Neutrophil (primary cell): ENCODE data around the gene ZFAND3.

ENCODE experiments used
- H3K27ac ChIP-seq: fragments of 200-600 bp; sonication (generic); 2 replicates; pipeline ENCODE4 v1.5.1; 2016; ENCODE audit warnings: mild to moderate bottlenecking, moderate library complexity
- H3K27me3 ChIP-seq: fragments of 200-600 bp; sonication (generic); 2 replicates; pipeline ENCODE4 v1.6.0; 2016; ENCODE audit warnings: mild to moderate bottlenecking
- H3K36me3 ChIP-seq: fragments of 200-600 bp; sonication (generic); 2 replicates; pipeline ENCODE4 v1.5.1; 2017
- H3K4me1 ChIP-seq, 2 experiments: fragments of 200-600 bp in 1 of 2; sonication (generic) in 1 of 2; 1 replicate in 1 of 2; 2 replicates in 1 of 2; pipeline versions ENCODE4 v1.5.1 to v1.6.1; 2013 to 2016; ENCODE audit warnings: low read depth in 1 of 2, low read length in 1 of 2, mild to moderate bottlenecking in 1 of 2, moderate library complexity in 1 of 2; ENCODE audit not compliant: control insufficient read depth in 1 of 2, insufficient read depth in 1 of 2
- H3K4me3 ChIP-seq, 2 experiments: fragments of 200-600 bp in 1 of 2; sonication (generic) in 1 of 2; 1 replicate in 1 of 2; 2 replicates in 1 of 2; pipeline ENCODE4 v1.5.1; 2013 to 2016; ENCODE audit warnings: low read depth in 1 of 2, low read length in 1 of 2, mild to moderate bottlenecking in 1 of 2, moderate library complexity in 1 of 2
- H3K9me3 ChIP-seq: fragments of 200-600 bp; sonication (generic); 2 replicates; pipeline ENCODE4 v1.5.1; 2016
- CTCF ChIP-seq: fragments of 200-600 bp; sonication (generic); IDR thresholded peaks from 2 replicates; pipeline ENCODE4 v1.5.1; 2016; ENCODE audit warnings: antibody characterized with exemption

The ZFAND3 gene

GRCh38 chr6:37850728-37851285 is 31.3 kb downstream of the ZFAND3 start:
- H3K27me3 ChIP-seq = no peaks in the 10 kb centered on the region
- no peak overlapping the region for H3K27ac ChIP-seq
- H3K36me3 ChIP-seq = no peaks in the 10 kb centered on the region
- TF ChIP-seq CTCF = no peak
- no peaks in the 10 kb centered on the region for H3K9me3 ChIP-seq
- H3K4me1 ChIP-seq = peaks cover 0 to 18% of the 10 kb centered on the region in 2 experiments
- no peak overlapping the region for H3K4me3 ChIP-seq

- Histone ChIP-seq H3K9me3 (no peaks in the 10 kb centered on the region), H3K27me3 (no peaks in the 10 kb centered on the region), H3K36me3 (no peaks in the 10 kb centered on the region), H3K4me1 (peaks cover 0 to 14% of the 10 kb centered on the region in 2 experiments), H3K4me3 (no peak overlapping the region), H3K27ac (peak overlapping the region; percentile 19)
- TF ChIP-seq CTCF = no peak
These were observed 32.5 kb downstream of the ZFAND3 start for GRCh38 chr6:37851997-37852524.

- Histone ChIP-seq H3K36me3 (no peaks in the 10 kb centered on the region), H3K4me1 (peaks cover 7 to 8% of the 10 kb centered on the region in 2 experiments), H3K9me3 (no peaks in the 10 kb centered on the region), H3K4me3 (no peak overlapping the region), H3K27me3 (no peaks in the 10 kb centered on the region), H3K27ac (no peak overlapping the region)
- no peak for TF ChIP-seq CTCF
These were observed 36.8 kb downstream of the ZFAND3 start for GRCh38 chr6:37856285-37856684.

GRCh38 chr6:37858363-37858762 is 38.8 kb downstream of the ZFAND3 start:
- Histone ChIP-seq H3K4me3 (no peak overlapping the region), H3K4me1 (peaks cover 17 to 20% of the 10 kb centered on the region in 2 experiments), H3K27ac (no peak overlapping the region), H3K27me3 (no peaks in the 10 kb centered on the region), H3K9me3 (no peaks in the 10 kb centered on the region), H3K36me3 (peaks cover 4% of the 10 kb centered on the region)
- TF ChIP-seq CTCF = no peak

GRCh38 chr6:37860226-37860839 is 40.8 kb downstream of the ZFAND3 start:
- TF ChIP-seq CTCF = peak; percentile 26
- Histone ChIP-seq H3K4me1 (peaks cover 23% of the 10 kb centered on the region in 2 experiments), H3K9me3 (no peaks in the 10 kb centered on the region), H3K36me3 (peaks cover 4% of the 10 kb centered on the region), H3K4me3 (no peak overlapping the region), H3K27ac (no peak overlapping the region), H3K27me3 (no peaks in the 10 kb centered on the region)
